Measurements from ENCODE around the gene TTL. TPM values are rescaled to one million over a fixed set of nuclear protein-coding genes. Genes with fewer than 3 reads are reported as not detected.
"Not testable (repeated sequence)": the region's sequence is repeated elsewhere in the genome, so short reads cannot be mapped to it uniquely, and the experiment has no call there.

Gene TTL
- total and polyA plus RNA-seq, 9 donors, result 3.7 to 23.6 (median 18.3) TPM

DNA sequence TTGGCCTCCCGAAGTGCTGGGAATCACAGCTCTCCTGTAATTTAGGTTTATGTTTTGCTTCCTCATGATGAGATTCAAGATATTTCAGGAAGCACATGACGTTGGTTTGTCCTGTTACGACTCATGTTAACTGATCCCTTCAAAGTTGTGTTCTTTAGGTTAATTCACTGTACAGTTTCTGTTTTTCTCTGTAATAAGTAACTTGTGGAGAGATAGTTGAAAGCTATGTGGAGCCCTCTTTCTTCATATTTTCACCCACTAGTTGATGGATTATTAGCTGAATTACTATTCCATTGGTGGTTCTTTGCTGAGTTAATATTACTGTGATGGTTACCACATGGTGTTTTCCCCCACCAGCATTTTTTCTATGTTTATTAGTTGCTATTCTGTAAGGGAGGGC is 84.1 kb downstream of the TTL start:
- TF ChIP-seq EP300 (IDR thresholded peaks at IDR 0.05) (no peak), CTCF (IDR thresholded peaks at IDR 0.05) (no peak), POLR2A (IDR thresholded peaks at IDR 0.05) (no peak)
- Histone ChIP-seq H3K27me3 (no peaks in the 10 kb centered on the region), H3K27ac (no peak overlapping the region), H3K36me3 (no peaks in the 10 kb centered on the region), H3K9me3 (peaks cover 0 to 8% of the 10 kb centered on the region in 2 donors), H3K4me3 (no peak overlapping the region), H3K4me1 (ENCODE audit: insufficient read depth) (no peaks in the 10 kb centered on the region)
- intact Hi-C loops (cut with DNase I), result no loop called here
- WGBS, 3 donors, result 83 to 88% (median 86%) methylated on average over 3 of the region's 3 CpGs
- no peak for DNase-seq

DNA sequence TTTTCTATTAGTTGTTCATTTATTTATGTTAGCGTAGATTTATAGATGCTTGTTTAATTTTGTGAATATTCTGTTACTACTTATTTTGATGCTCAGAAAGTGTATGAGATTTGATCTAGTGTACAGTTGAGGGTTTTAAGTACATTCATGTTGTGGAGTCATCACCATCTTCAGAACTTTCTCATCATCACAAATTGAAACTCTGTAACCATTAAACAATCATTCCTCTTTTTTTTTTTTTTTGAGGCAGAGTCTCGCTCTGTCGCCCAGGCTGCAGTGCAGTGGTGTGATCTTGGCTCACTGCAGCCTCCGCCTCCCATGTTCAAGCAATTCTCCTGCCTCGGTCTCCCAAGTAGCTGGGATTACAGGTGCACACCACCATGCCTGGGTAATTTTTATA is 84.6 kb downstream of the TTL start:
- intact Hi-C loops (cut with DNase I); H3K27me3 ChIP-seq; H3K9me3 ChIP-seq; H3K4me1 ChIP-seq (ENCODE audit: insufficient read depth); H3K36me3 ChIP-seq; DNase-seq; H3K27ac ChIP-seq; H3K4me3 ChIP-seq: not testable (repeated sequence)
- 96 to 98% (median 97%) methylated on average over 5 of the region's 5 CpGs for WGBS, 3 donors

- TF ChIP-seq POLR2A (IDR thresholded peaks at IDR 0.05) (no peak), CTCF (IDR thresholded peaks at IDR 0.05) (no peak)
- intact Hi-C loops (cut with DNase I), result no loop called here
- H3K4me1 ChIP-seq (ENCODE audit: insufficient read depth), result no peaks in the 10 kb centered on the region
- H3K27ac ChIP-seq, result no peak overlapping the region
- peaks cover 0 to 8% of the 10 kb centered on the region in 2 donors for H3K9me3 ChIP-seq
- no peak for DNase-seq
- H3K27me3 ChIP-seq, result no peaks in the 10 kb centered on the region
- WGBS, 3 donors, result 80 to 88% (median 88%) methylated on average over 7 of the region's 7 CpGs
- no peaks in the 10 kb centered on the region for H3K36me3 ChIP-seq
- H3K4me3 ChIP-seq, result no peak overlapping the region
These were observed 90.0 kb downstream of the TTL start for GRCh38 chr2:112572005-112572404.

DNA sequence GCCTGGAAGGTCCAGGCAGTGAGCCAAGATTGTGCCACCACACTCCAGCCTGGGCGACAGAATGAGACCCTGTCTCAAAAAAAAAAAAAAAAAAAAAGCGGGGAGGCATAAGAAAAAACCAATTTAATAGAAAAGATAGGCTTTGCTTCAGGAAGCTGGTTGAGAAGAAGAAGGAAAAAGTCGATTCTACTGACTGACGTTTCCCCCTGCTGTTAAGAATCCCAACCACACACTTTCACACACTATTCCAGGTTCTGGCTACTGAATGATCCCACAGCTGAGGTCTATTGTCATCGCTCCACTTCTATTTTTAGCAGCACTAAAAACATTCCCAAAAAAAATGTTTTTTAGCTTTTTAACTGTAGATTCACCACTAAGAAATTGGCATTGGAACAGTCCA is 95.8 kb downstream of the TTL start:
- peaks cover 4% of the 10 kb centered on the region for H3K4me1 ChIP-seq (ENCODE audit: insufficient read depth)
- H3K9me3 ChIP-seq, result no peaks in the 10 kb centered on the region
- intact Hi-C loops (cut with DNase I), result no loop called here
- no peaks in the 10 kb centered on the region for H3K36me3 ChIP-seq
- no peaks in the 10 kb centered on the region for H3K27me3 ChIP-seq
- H3K4me3 ChIP-seq, result no peak overlapping the region
- 26 to 41% (median 29%) methylated on average over 5 of the region's 5 CpGs for WGBS, 3 donors
- no peak for DNase-seq
- H3K27ac ChIP-seq, result no peak overlapping the region
- TF ChIP-seq EP300 (IDR thresholded peaks at IDR 0.05) (no peak), POLR2A (IDR thresholded peaks at IDR 0.05) (no peak), CTCF (IDR thresholded peaks at IDR 0.05) (no peak)

GRCh38 chr2:112579241-112579640 is 97.3 kb downstream of the TTL start:
- H3K4me3 ChIP-seq, result no peak overlapping the region
- DNase-seq, result no peak
- H3K4me1 ChIP-seq (ENCODE audit: insufficient read depth), result peaks cover 4% of the 10 kb centered on the region
- no peaks in the 10 kb centered on the region for H3K36me3 ChIP-seq
- no peaks in the 10 kb centered on the region for H3K9me3 ChIP-seq
- H3K27me3 ChIP-seq, result no peaks in the 10 kb centered on the region
- intact Hi-C loops (cut with DNase I), result no loop called here
- no peak overlapping the region for H3K27ac ChIP-seq
- no peak for TF ChIP-seq EP300 (IDR thresholded peaks at IDR 0.05)
- no peak for TF ChIP-seq POLR2A (IDR thresholded peaks at IDR 0.05)
- TF ChIP-seq CTCF (IDR thresholded peaks at IDR 0.05), result no peak

Measured in ovary (tissue), 9 donors.